ENCODE results near the gene NKX2-3.

NKX2-3 gene

GRCh38 chr10:99544322-99544721 lies 11.6 kb downstream of the NKX2-3 start:
- Histone ChIP-seq H4K5ac (ENCODE audit: low read length) (no peak overlapping the region), H2BK5ac (ENCODE audit: low read length) (no peak overlapping the region), H3K18ac (ENCODE audit: low read length) (no peak overlapping the region), H3K79me1 (ENCODE audit: low read length) (no peaks in the 10 kb centered on the region), H3K36me3 (ENCODE audit: control insufficient read depth, insufficient read depth, low read length) (no peaks in the 10 kb centered on the region), H3K79me2 (ENCODE audit: control insufficient read depth, insufficient read depth, low read length) (no peaks in the 10 kb centered on the region), H3K4me1 (ENCODE audit: control insufficient read depth, low read depth, low read length) (no peaks in the 10 kb centered on the region), H3K27ac (ENCODE audit: low read depth, low read length) (no peak overlapping the region), H2BK15ac (replicated peaks; ENCODE audit: low read depth) (no peak overlapping the region), H3K4ac (ENCODE audit: low read depth, low read length) (no peak overlapping the region), H3K4me2 (ENCODE audit: low read length) (no peak overlapping the region), H2AK5ac (ENCODE audit: low read length) (no peak overlapping the region), H3K23ac (ENCODE audit: low read length) (no peak overlapping the region), H3K27me3 (ENCODE audit: insufficient read depth, low read length, poor library complexity) (peaks cover 41% of the 10 kb centered on the region), H3K4me3 (ENCODE audit: low read length) (no peak overlapping the region), H2BK120ac (ENCODE audit: low read depth, low read length) (no peak overlapping the region), H4K8ac (ENCODE audit: low read depth, low read length) (no peak overlapping the region), H3K56ac (ENCODE audit: low read length) (no peak overlapping the region), H3K9ac (ENCODE audit: low read length) (no peak overlapping the region)
- DNase-seq, result no peak
- no CpG with 5 or more reads among the region's 1 CpG for WGBS (ENCODE audit: extremely low coverage, insufficient coverage, low lambda C conversion rate)

- H3K36me3 ChIP-seq (ENCODE audit: control insufficient read depth, insufficient read depth, low read length), result no peaks in the 10 kb centered on the region
- no peak overlapping the region for H3K18ac ChIP-seq (ENCODE audit: low read length)
- H3K79me1 ChIP-seq (ENCODE audit: low read length), result no peaks in the 10 kb centered on the region
- peak; percentile 72 for DNase-seq
- no peak overlapping the region for H2BK5ac ChIP-seq (ENCODE audit: low read length)
- no peak overlapping the region for H3K4me3 ChIP-seq (ENCODE audit: low read length)
- H3K27me3 ChIP-seq (ENCODE audit: insufficient read depth, low read length, poor library complexity), result peaks cover 15% of the 10 kb centered on the region
- H2BK15ac ChIP-seq (replicated peaks; ENCODE audit: low read depth), result no peak overlapping the region
- H4K8ac ChIP-seq (ENCODE audit: low read depth, low read length), result no peak overlapping the region
- no peak overlapping the region for H2BK120ac ChIP-seq (ENCODE audit: low read depth, low read length)
- H3K56ac ChIP-seq (ENCODE audit: low read length), result no peak overlapping the region
- H4K5ac ChIP-seq (ENCODE audit: low read length), result no peak overlapping the region
- no peak overlapping the region for H3K9ac ChIP-seq (ENCODE audit: low read length)
- no peaks in the 10 kb centered on the region for H3K4me1 ChIP-seq (ENCODE audit: control insufficient read depth, low read depth, low read length)
- H2AK5ac ChIP-seq (ENCODE audit: low read length), result no peak overlapping the region
- H3K4ac ChIP-seq (ENCODE audit: low read depth, low read length), result no peak overlapping the region
- no peak overlapping the region for H3K4me2 ChIP-seq (ENCODE audit: low read length)
- no peaks in the 10 kb centered on the region for H3K79me2 ChIP-seq (ENCODE audit: control insufficient read depth, insufficient read depth, low read length)
- H3K27ac ChIP-seq (ENCODE audit: low read depth, low read length), result no peak overlapping the region
- no peak overlapping the region for H3K23ac ChIP-seq (ENCODE audit: low read length)
- no CpG with 5 or more reads among the region's 2 CpGs for whole genome bisulfite sequencing (ENCODE audit: extremely low coverage, insufficient coverage, low lambda C conversion rate)
These were observed 15.3 kb downstream of the NKX2-3 start for GRCh38 chr10:99548041-99548530.

GRCh38 chr10:99551158-99551557 lies 18.4 kb downstream of the NKX2-3 start:
- no peak overlapping the region for H2BK120ac ChIP-seq (ENCODE audit: low read depth, low read length)
- no peak overlapping the region for H3K18ac ChIP-seq (ENCODE audit: low read length)
- H3K4me2 ChIP-seq (ENCODE audit: low read length), result no peak overlapping the region
- H3K23ac ChIP-seq (ENCODE audit: low read length), result no peak overlapping the region
- no peaks in the 10 kb centered on the region for H3K79me1 ChIP-seq (ENCODE audit: low read length)
- no peak overlapping the region for H4K8ac ChIP-seq (ENCODE audit: low read depth, low read length)
- H2AK5ac ChIP-seq (ENCODE audit: low read length), result no peak overlapping the region
- no peaks in the 10 kb centered on the region for H3K27me3 ChIP-seq (ENCODE audit: insufficient read depth, low read length, poor library complexity)
- H3K56ac ChIP-seq (ENCODE audit: low read length), result no peak overlapping the region
- no peak overlapping the region for H2BK5ac ChIP-seq (ENCODE audit: low read length)
- no peak overlapping the region for H2BK15ac ChIP-seq (replicated peaks; ENCODE audit: low read depth)
- H3K9ac ChIP-seq (ENCODE audit: low read length), result no peak overlapping the region
- no peak overlapping the region for H3K4me3 ChIP-seq (ENCODE audit: low read length)
- no peaks in the 10 kb centered on the region for H3K79me2 ChIP-seq (ENCODE audit: control insufficient read depth, insufficient read depth, low read length)
- no peak overlapping the region for H3K27ac ChIP-seq (ENCODE audit: low read depth, low read length)
- DNase-seq, result peak; percentile 55
- no CpG with 5 or more reads among the region's 5 CpGs for WGBS (ENCODE audit: extremely low coverage, insufficient coverage, low lambda C conversion rate)
- no peak overlapping the region for H3K4ac ChIP-seq (ENCODE audit: low read depth, low read length)
- no peak overlapping the region for H4K5ac ChIP-seq (ENCODE audit: low read length)
- H3K4me1 ChIP-seq (ENCODE audit: control insufficient read depth, low read depth, low read length), result no peaks in the 10 kb centered on the region
- H3K36me3 ChIP-seq (ENCODE audit: control insufficient read depth, insufficient read depth, low read length), result no peaks in the 10 kb centered on the region

GRCh38 chr10:99551616-99552015 lies 18.9 kb downstream of the NKX2-3 start:
- Histone ChIP-seq H3K56ac (ENCODE audit: low read length) (no peak overlapping the region), H4K8ac (ENCODE audit: low read depth, low read length) (no peak overlapping the region), H3K4ac (ENCODE audit: low read depth, low read length) (no peak overlapping the region), H3K23ac (ENCODE audit: low read length) (no peak overlapping the region), H2BK5ac (ENCODE audit: low read length) (no peak overlapping the region), H3K9ac (ENCODE audit: low read length) (no peak overlapping the region), H3K27ac (ENCODE audit: low read depth, low read length) (no peak overlapping the region), H3K36me3 (ENCODE audit: control insufficient read depth, insufficient read depth, low read length) (no peaks in the 10 kb centered on the region), H3K18ac (ENCODE audit: low read length) (no peak overlapping the region), H2BK15ac (replicated peaks; ENCODE audit: low read depth) (no peak overlapping the region), H3K79me2 (ENCODE audit: control insufficient read depth, insufficient read depth, low read length) (no peaks in the 10 kb centered on the region), H3K4me3 (ENCODE audit: low read length) (no peak overlapping the region), H3K79me1 (ENCODE audit: low read length) (no peaks in the 10 kb centered on the region), H2BK120ac (ENCODE audit: low read depth, low read length) (no peak overlapping the region), H3K27me3 (ENCODE audit: insufficient read depth, low read length, poor library complexity) (no peaks in the 10 kb centered on the region), H4K5ac (ENCODE audit: low read length) (no peak overlapping the region), H3K4me2 (ENCODE audit: low read length) (no peak overlapping the region), H2AK5ac (ENCODE audit: low read length) (no peak overlapping the region), H3K4me1 (ENCODE audit: control insufficient read depth, low read depth, low read length) (no peaks in the 10 kb centered on the region)
- WGBS (ENCODE audit: extremely low coverage, insufficient coverage, low lambda C conversion rate), result no CpG with 5 or more reads among the region's 3 CpGs
- DNase-seq, result no peak

GRCh38 chr10:99555371-99555770 lies 22.6 kb downstream of the NKX2-3 start:
- Histone ChIP-seq H3K4me3 (ENCODE audit: low read length) (no peak overlapping the region), H3K36me3 (ENCODE audit: control insufficient read depth, insufficient read depth, low read length) (no peaks in the 10 kb centered on the region), H3K23ac (ENCODE audit: low read length) (no peak overlapping the region), H4K8ac (ENCODE audit: low read depth, low read length) (no peak overlapping the region), H3K79me1 (ENCODE audit: low read length) (no peaks in the 10 kb centered on the region), H2BK15ac (replicated peaks; ENCODE audit: low read depth) (no peak overlapping the region), H2BK5ac (ENCODE audit: low read length) (no peak overlapping the region), H3K9ac (ENCODE audit: low read length) (no peak overlapping the region), H3K4me2 (ENCODE audit: low read length) (no peak overlapping the region), H4K5ac (ENCODE audit: low read length) (no peak overlapping the region), H3K79me2 (ENCODE audit: control insufficient read depth, insufficient read depth, low read length) (no peaks in the 10 kb centered on the region), H3K27me3 (ENCODE audit: insufficient read depth, low read length, poor library complexity) (no peaks in the 10 kb centered on the region), H3K4ac (ENCODE audit: low read depth, low read length) (no peak overlapping the region), H2AK5ac (ENCODE audit: low read length) (no peak overlapping the region), H3K27ac (ENCODE audit: low read depth, low read length) (no peak overlapping the region), H3K56ac (ENCODE audit: low read length) (no peak overlapping the region), H2BK120ac (ENCODE audit: low read depth, low read length) (no peak overlapping the region), H3K4me1 (ENCODE audit: control insufficient read depth, low read depth, low read length) (no peaks in the 10 kb centered on the region), H3K18ac (ENCODE audit: low read length) (no peak overlapping the region)
- DNase-seq, result no peak
- no CpG with 5 or more reads among the region's 11 CpGs for WGBS (ENCODE audit: extremely low coverage, insufficient coverage, low lambda C conversion rate)

GRCh38 chr10:99555825-99556523 lies 23.2 kb downstream of the NKX2-3 start:
- Histone ChIP-seq H3K23ac (ENCODE audit: low read length) (no peak overlapping the region), H3K27ac (ENCODE audit: low read depth, low read length) (no peak overlapping the region), H3K4me3 (ENCODE audit: low read length) (no peak overlapping the region), H4K8ac (ENCODE audit: low read depth, low read length) (no peak overlapping the region), H4K5ac (ENCODE audit: low read length) (no peak overlapping the region), H3K18ac (ENCODE audit: low read length) (no peak overlapping the region), H3K79me2 (ENCODE audit: control insufficient read depth, insufficient read depth, low read length) (no peaks in the 10 kb centered on the region), H2BK5ac (ENCODE audit: low read length) (no peak overlapping the region), H3K4ac (ENCODE audit: low read depth, low read length) (no peak overlapping the region), H3K9ac (ENCODE audit: low read length) (no peak overlapping the region), H3K4me2 (ENCODE audit: low read length) (no peak overlapping the region), H3K4me1 (ENCODE audit: control insufficient read depth, low read depth, low read length) (peaks cover 4% of the 10 kb centered on the region), H3K56ac (ENCODE audit: low read length) (no peak overlapping the region), H2BK15ac (replicated peaks; ENCODE audit: low read depth) (no peak overlapping the region), H2AK5ac (ENCODE audit: low read length) (no peak overlapping the region), H3K36me3 (ENCODE audit: control insufficient read depth, insufficient read depth, low read length) (no peaks in the 10 kb centered on the region), H2BK120ac (ENCODE audit: low read depth, low read length) (no peak overlapping the region), H3K27me3 (ENCODE audit: insufficient read depth, low read length, poor library complexity) (no peaks in the 10 kb centered on the region), H3K79me1 (ENCODE audit: low read length) (no peaks in the 10 kb centered on the region)
- no peak for DNase-seq
- no CpG with 5 or more reads among the region's 6 CpGs for WGBS (ENCODE audit: extremely low coverage, insufficient coverage, low lambda C conversion rate)

All from mesendoderm (in vitro differentiated cells).